ENCODE results near the gene CCDC170. TPM values are rescaled to one million over a fixed set of nuclear protein-coding genes. Genes with fewer than 3 reads are reported as not detected.

Gene CCDC170
- total RNA-seq, 1 donor from 2014 or later = 2.4 TPM

DNA sequence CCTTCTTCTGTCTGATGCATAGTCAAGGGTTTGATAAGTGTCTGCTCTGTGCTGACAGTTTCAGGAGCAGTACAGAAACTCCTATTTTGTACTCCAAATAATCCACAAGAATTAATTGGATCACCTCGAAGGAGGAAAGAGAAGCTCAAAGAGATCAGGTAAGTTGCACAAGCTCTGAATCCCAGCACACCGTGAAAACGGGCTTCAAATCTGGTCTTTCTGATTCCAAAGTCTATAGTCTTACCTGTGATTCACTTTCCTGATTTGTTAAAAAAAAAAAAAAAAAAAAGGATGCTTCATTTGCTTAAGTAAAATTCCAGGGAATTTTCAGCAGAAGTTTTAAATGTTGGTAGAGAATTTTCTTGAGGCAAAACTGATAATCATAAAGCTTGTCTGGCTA is 157.8 kb downstream of the CCDC170 start:
- DNase-seq (ENCODE audit: low spot score) = no peak

DNA sequence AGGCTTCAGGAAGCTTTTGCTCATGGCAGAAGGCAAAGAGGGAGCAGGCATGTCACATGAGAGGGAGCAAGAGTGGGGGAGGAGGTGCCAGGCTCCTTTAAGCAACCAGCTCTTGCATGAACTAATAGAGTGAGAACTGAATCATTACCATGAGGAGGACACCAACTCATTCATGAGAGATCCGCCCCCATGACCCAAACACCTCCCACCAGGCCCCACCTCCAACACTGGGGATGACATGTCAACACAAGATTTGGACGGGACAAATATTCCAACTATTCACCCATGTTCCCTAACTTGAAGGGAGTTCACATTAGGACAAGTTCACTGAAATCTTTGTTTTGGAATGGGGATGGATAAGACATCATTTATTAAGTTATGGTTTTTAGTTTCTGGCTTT is 158.5 kb downstream of the CCDC170 start:
- DNase-seq (ENCODE audit: low spot score) = no peak

DNA sequence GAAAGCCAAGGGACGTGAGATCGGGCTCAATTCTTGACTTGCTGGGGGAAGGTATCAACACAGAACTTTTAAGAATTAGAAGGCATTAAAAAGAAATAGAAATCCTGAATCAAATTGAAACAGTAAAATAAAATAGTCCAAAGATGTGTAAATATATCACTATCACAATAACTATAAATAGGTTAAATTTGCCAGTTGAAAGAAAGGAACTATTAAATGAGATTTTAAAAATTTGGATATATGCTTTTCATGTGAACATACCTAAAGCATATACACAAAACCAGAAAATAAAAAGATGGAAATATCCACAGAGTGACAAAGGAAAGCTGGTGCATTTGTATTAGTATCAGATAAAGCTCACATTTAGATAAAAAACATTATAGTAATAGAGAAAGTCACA is 161.3 kb downstream of the CCDC170 start:
- DNase-seq (ENCODE audit: low spot score) = no peak

DNA sequence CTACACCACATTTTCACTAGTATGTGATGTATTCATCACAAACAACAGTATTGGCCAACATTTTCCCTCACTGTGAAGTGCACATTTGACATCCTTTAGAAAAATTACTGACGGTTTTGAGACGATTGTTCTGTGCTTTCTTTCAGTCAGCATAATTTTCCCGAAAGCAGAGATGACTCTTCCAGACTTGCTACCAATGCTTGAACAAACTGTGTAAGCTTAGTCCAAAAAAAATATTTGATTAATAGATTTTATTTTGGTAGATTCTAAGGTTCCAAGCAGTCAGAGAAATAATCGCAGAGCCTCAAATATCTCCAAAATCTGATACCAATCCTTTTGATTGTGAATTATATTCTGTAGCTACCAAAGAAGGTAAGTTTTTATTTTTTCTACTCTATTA is 162.6 kb downstream of the CCDC170 start:
- no peak for DNase-seq (ENCODE audit: low spot score)

DNA sequence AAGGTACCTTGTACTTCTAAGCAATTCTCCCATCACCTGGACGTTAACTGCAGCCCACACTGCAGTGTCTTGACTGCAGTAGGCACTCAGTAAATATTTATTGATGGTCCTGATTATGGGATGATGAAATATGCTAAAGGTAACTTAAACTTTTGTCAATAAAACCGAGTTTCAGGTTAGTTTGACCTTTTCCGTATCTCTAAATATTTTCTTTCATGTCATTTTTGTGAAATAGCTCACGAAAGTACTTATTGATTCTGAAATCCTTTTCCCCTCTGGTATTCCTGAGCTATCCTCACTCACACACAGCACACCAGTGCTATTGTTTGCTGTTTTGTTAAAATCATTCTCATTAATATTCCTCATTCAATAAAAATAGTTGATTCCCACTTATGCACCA is 164.3 kb downstream of the CCDC170 start:
- no peak for DNase-seq (ENCODE audit: low spot score)

DNA sequence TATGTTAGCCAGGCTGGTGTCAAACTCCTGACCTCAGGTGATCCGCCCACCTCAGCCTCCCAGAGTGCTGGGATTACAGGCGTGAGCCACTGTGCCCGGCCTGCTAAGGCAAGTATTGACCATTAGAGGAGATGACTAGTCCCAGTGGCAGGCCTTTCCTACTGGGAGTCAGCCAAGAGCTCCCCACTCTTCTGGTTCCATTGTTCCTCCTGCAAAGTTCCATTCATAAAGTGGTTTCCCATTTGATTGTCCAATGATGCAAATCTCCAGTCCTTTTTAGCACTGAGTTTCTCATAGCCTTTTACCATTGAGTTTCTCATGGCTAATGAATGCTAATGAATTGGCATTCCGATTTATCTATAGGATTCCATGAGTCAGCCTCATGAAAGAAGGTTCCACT is 165.4 kb downstream of the CCDC170 start:
- DNase-seq (ENCODE audit: low spot score) = no peak

DNA sequence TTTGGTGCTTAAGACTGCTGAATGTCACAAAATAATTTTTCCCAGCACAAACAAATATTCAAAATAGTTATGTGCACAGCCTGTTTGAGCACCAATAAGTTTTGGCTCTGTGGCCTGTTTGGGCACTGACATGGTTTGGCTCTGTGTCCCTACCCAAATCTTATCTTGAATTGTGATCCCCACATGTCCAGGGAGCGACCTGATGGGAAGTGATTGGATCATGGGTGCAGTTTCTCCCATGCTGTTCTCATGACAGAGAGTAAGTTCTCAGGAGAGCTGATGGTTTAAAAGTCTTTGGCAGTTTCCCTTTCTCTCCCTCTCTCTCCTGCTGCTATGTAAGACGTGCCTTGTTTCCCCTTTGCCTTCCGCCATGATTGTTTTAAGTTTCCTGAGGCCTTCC is 167.7 kb downstream of the CCDC170 start:
- DNase-seq (ENCODE audit: low spot score) = no peak

DNA sequence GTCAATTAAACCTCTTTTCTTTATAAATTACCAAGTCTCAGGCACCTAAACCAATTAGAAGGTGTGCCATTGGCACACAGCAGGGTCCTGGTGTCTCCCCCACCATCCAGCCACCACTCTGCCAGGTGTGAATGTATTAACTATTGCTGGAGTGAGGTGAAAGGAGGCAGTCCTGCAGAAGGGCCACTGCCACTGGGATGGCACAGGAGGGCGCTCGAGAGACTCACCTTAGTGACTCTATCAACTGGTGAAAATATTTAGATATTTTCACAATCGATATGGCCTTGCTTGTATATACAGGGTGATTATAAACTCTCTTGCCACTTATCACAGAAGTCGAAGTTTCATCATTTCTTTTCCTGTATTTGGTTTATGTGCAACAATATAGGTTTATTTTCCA is 168.1 kb downstream of the CCDC170 start:
- DNase-seq (ENCODE audit: low spot score) = no peak

DNA sequence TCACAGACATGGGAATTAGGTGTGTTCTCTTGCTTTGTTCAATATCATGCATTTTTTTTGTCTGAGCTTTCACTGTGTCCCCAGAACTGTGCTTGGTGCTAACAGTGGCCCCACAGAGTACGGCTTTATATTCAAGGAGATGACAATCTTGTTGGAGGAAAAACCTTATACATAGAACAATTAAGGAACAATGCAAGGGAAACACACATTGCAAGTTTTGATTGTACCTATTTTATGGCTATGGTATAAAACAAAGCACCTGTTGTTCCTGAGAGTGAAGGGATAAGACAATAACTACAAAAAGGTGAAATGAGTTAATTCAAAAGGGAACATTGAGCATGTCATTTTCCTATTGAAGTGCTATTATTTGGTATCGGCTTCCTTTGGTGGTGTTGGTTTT is 169.7 kb downstream of the CCDC170 start:
- DNase-seq (ENCODE audit: low spot score) = no peak

DNA sequence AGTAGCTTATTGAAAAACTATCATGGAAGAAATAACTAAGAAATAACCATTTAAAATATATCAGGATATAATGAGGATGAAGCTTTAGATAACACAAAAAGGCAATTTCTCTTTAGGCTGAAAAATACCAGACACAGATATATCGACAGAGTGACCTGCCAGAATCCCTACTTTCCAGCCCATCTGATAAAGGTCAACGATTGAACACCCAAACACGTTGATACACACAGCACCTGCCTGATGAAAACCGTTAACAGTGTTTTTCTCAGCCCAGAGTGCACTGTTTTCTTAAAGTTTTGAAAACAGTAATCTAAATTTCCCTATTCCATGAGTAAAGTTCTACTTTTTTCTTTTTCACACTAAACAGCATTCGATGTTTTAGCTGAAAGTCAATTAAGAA is 170.6 kb downstream of the CCDC170 start:
- no peak for DNase-seq (ENCODE audit: low spot score)

DNA sequence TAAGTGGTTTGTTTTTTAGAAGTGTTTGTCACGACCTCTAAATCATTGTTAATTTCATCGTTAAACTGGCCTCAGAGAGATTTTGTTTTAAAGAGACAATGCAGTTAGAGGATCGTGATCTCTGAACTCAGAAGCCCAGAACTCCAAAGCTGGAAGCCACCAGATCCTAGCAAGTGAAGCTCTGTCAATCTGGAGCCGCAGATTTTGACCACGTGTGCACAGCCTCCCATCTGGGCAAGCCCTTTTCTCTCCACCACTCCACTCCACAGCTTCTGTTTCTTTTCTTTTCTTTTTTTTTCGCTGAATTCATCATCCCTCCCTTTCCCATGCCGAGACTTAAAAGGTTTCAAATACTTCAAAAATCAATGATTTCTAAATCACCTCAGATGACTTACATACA is 171.5 kb downstream of the CCDC170 start:
- DNase-seq (ENCODE audit: low spot score) = no peak

DNA sequence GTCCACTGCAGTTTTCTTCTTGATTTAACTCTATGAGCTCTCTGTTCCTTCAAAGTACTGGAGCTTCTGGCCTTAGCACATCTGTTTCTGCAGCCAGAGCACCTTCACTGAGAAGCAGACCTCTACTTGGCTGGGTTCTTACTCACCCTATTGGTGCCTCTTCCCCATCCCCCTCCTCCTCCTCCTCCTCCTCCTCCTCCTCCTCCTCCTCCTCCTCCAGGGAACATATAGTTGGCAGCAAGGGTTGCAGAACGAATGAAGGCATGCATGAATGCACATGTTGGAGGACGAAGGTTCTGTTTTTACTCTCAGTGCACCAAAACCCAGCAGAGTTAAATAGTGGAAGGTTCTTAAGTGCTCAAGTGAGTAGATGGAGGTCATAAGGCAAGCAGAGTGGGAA is 172.7 kb downstream of the CCDC170 start:
- no peak for DNase-seq (ENCODE audit: low spot score)

DNA sequence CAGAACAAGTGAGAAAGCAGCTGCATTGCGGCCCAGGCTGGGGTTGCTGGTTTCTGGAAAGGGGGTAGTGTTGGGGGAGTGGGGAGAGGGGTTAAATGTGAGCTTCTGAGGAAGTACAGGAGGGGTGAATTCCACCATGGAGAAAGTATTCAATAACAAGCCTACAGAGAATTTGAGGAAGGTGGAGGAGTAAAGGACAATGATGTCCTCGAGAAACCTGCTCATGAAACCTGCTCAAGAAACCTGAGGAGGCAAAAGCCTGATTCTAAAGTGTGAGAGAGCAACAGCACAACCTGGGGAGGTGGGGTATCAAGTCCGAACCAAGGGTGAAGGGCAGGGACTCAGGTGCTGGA is 175.4 kb downstream of the CCDC170 start:
- no peak for DNase-seq (ENCODE audit: low spot score)

DNA sequence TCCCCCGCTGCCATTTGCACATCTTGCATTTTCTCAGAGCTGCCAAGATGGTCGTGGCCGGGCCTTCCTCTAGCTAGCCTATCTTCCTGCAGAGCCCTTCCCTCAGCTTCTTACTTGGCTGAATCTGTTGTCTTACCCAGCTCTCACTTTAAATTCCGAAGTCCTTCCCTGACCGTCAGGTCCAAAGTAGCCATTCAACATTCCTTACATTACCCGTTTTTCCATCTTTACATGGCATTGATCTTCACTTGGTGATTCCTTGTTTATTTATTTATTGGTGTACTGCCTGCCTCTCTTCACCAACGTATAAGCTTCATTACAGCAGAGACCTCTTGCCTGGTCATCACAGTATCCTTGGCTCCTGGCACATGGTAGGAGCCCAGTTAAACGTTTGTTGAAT is 176.3 kb downstream of the CCDC170 start:
- no peak for DNase-seq (ENCODE audit: low spot score)

Other genes starting within 250 kb of the CCDC170 start
- gene ZBTB2, start 102.5 kb upstream of the CCDC170 start, total RNA-seq = 10.7 TPM
- gene RMND1, start 41.9 kb upstream of the CCDC170 start, total RNA-seq = 22.0 TPM

Data from mesenteric fat pad (tissue), 1 donor.